HepG2 (cell line): Measurements from ENCODE around the gene IKZF4. TPM values are rescaled to one million over a fixed set of nuclear protein-coding genes. Genes with fewer than 3 reads are reported as not detected.

Experiments used
- BATF2 ChIP-seq: sonication (generic); formaldehyde crosslinking; IDR thresholded peaks from 2 replicates; pipeline ENCODE4 v1.8.0; 2022; ENCODE audit warnings: mild to moderate bottlenecking, missing genetic modification reagents, moderate library complexity
- BCL3 ChIP-seq: sonication (generic); formaldehyde crosslinking; IDR thresholded peaks from 2 replicates; pipeline ENCODE4 v1.5.1; 2020; ENCODE audit warnings: mild to moderate bottlenecking, missing genetic modification reagents, moderate library complexity
- ELF3 ChIP-seq: IDR thresholded peaks from 2 replicates; pipeline ENCODE4 v1.6.1; 2016; ENCODE audit warnings: missing genetic modification reagents, missing compliant biosample characterization
- KLF13 ChIP-seq: sonication (generic); formaldehyde crosslinking; IDR thresholded peaks from 2 replicates; pipeline ENCODE4 v1.4.0; 2020; ENCODE audit warnings: mild to moderate bottlenecking, missing genetic modification reagents
- MIER3 ChIP-seq: IDR thresholded peaks from 2 replicates; pipeline ENCODE4 v1.6.1; 2016; ENCODE audit warnings: missing compliant biosample characterization, borderline replicate concordance
- MIXL1 ChIP-seq: IDR thresholded peaks from 2 replicates; pipeline ENCODE4 v1.6.1; 2016
- MTERF4 ChIP-seq: sonication (generic); formaldehyde crosslinking; IDR thresholded peaks from 2 replicates; pipeline ENCODE4 v1.8.0; 2023; ENCODE audit warnings: mild to moderate bottlenecking, missing genetic modification reagents
- PBX3 ChIP-seq: sonication (generic); formaldehyde crosslinking; IDR thresholded peaks from 2 replicates; pipeline ENCODE4 v1.8.1; 2023; ENCODE audit warnings: missing genetic modification reagents, inconsistent platforms, borderline replicate concordance
- PCBP1 ChIP-seq: fragments of 200-400 bp; formaldehyde crosslinking; IDR thresholded peaks from 2 replicates; pipeline ENCODE4 v1.6.1; 2017; ENCODE audit warnings: mild to moderate bottlenecking, low read depth, low read length, borderline replicate concordance
- PHF5A ChIP-seq: IDR thresholded peaks from one replicate; pipeline ENCODE4 v1.6.1; 2018; ENCODE audit warnings: low read depth, missing genetic modification reagents; ENCODE audit not compliant: unreplicated experiment
- RBAK ChIP-seq: sonication (generic); formaldehyde crosslinking; IDR thresholded peaks from 2 replicates; pipeline ENCODE4 v1.5.1; 2020; ENCODE audit warnings: mild to moderate bottlenecking, missing genetic modification reagents
- RBM39 ChIP-seq: fragments of 200-400 bp; formaldehyde crosslinking; IDR thresholded peaks from one replicate; pipeline ENCODE4 v1.6.1; 2018; ENCODE audit warnings: antibody characterized with exemption, mild to moderate bottlenecking, low read depth, low read length; ENCODE audit not compliant: poor library complexity, severe bottlenecking
- REXO4 ChIP-seq: sonication (generic); formaldehyde crosslinking; IDR thresholded peaks from 2 replicates; pipeline ENCODE4 v1.8.0; 2022; ENCODE audit warnings: missing genetic modification reagents, mild to moderate bottlenecking, borderline replicate concordance
- SMARCE1 ChIP-seq: fragments of 450-650 bp; IDR thresholded peaks from 2 replicates; pipeline ENCODE4 v1.6.1; 2017; ENCODE audit warnings: borderline replicate concordance
- SP140L ChIP-seq: sonication (generic); formaldehyde crosslinking; IDR thresholded peaks from 2 replicates; pipeline ENCODE4 v1.4.0; 2020; ENCODE audit warnings: missing genetic modification reagents, borderline replicate concordance
- TAF1 ChIP-seq: sonication (generic); formaldehyde crosslinking; IDR thresholded peaks from 2 replicates; pipeline ENCODE4 v1.4.0; 2020; ENCODE audit warnings: missing genetic modification reagents
- THAP11 ChIP-seq: IDR thresholded peaks from 2 replicates; pipeline ENCODE4 v1.6.1; 2016; ENCODE audit warnings: missing biosample characterization, missing genetic modification reagents
- ZBTB2 ChIP-seq: sonication (generic); formaldehyde crosslinking; IDR thresholded peaks from 2 replicates; pipeline ENCODE4 v1.8.0; 2022; ENCODE audit warnings: low read depth, missing genetic modification reagents
- ZNF143 ChIP-seq: sonication (generic); formaldehyde crosslinking; IDR thresholded peaks from 2 replicates; pipeline ENCODE4 v1.4.0; 2020; ENCODE audit warnings: missing genetic modification reagents
- ZNF264 ChIP-seq: sonication (generic); formaldehyde crosslinking; IDR thresholded peaks from 2 replicates; pipeline ENCODE4 v1.4.0; 2020; ENCODE audit warnings: missing genetic modification reagents
- ZNF33B ChIP-seq: sonication (generic); formaldehyde crosslinking; IDR thresholded peaks from 2 replicates; pipeline ENCODE4 v1.5.1; 2020; ENCODE audit warnings: mild to moderate bottlenecking, missing genetic modification reagents
- ZNF441 ChIP-seq: sonication (generic); formaldehyde crosslinking; IDR thresholded peaks from 2 replicates; pipeline ENCODE4 v1.7.0; 2021; ENCODE audit warnings: missing genetic modification reagents, borderline replicate concordance
- ZNF660 ChIP-seq: sonication (generic); formaldehyde crosslinking; IDR thresholded peaks from 2 replicates; pipeline ENCODE4 v1.5.1; 2020; ENCODE audit warnings: mild to moderate bottlenecking, low read depth, missing genetic modification reagents, borderline replicate concordance
- ZNF766 ChIP-seq: sonication (generic); formaldehyde crosslinking; IDR thresholded peaks from 2 replicates; pipeline ENCODE4 v1.5.0; 2020; ENCODE audit warnings: missing genetic modification reagents, borderline replicate concordance
- ZNF772 ChIP-seq: sonication (generic); formaldehyde crosslinking; IDR thresholded peaks from 2 replicates; pipeline ENCODE4 v1.5.0; 2020; ENCODE audit warnings: mild to moderate bottlenecking, missing genetic modification reagents
- ZSCAN30 ChIP-seq: sonication (generic); formaldehyde crosslinking; IDR thresholded peaks from 2 replicates; pipeline ENCODE4 v1.5.0; 2020; ENCODE audit warnings: mild to moderate bottlenecking, missing genetic modification reagents
- polyA plus RNA-seq, 8 experiments: library from polyadenylated mRNA; depleted of rRNA in 3 of 8; stranded (reverse) in 7 of 8; unstranded in 1 of 8; fragments of >200 nt; fragmentation: Illumina TruSeq in 4 of 8; extraction: Trizol in 4 of 8; gene quantifications; 2 replicates each; pipeline versions ENCODE4 v1.2.1 to v1.2.3, GENCODE V29; 2011 to 2016; ENCODE audit warnings: low read depth in 4 of 8, missing spikeins in 1 of 8, mixed read lengths in 1 of 8; ENCODE audit not compliant: insufficient read depth in 1 of 8
- total RNA-seq, 5 experiments: library from RNA; depleted of rRNA; stranded (reverse); fragments of >200 nt; fragmentation: Illumina TruSeq; extraction: Trizol; gene quantifications; 2 replicates each; pipeline ENCODE4 v1.2.3, GENCODE V29; 2016; ENCODE audit warnings: low read depth in 1 of 5

Gene IKZF4
- total and polyA plus RNA-seq, 2 of the 13 experiments (the other 11 are each of a cell fraction or from before 2014, with no cell fraction given) = 0.58 to 2.2 TPM

- no peak for TF ChIP-seq ZNF660
- no peak for TF ChIP-seq ZSCAN30
- peak; percentile 53 for TF ChIP-seq PHF5A
- no peak for TF ChIP-seq RBAK (CRISPR knock-in tag)
- TF ChIP-seq ELF3 (CRISPR knock-in tag) = no peak
- no peak for TF ChIP-seq SMARCE1
- no peak; the same call in 1 of the 2 replicates for TF ChIP-seq ZNF772 (CRISPR knock-in tag)
- peak; percentile 54; the same call in 1 of the 2 replicates for TF ChIP-seq ZNF264 (CRISPR knock-in tag)
- TF ChIP-seq THAP11 (CRISPR knock-in tag) = peak; percentile 81
- TF ChIP-seq ZNF143 (CRISPR knock-in tag) = peak; percentile 70
- TF ChIP-seq PCBP1 = no peak
- no peak for TF ChIP-seq ZBTB2
- TF ChIP-seq KLF13 = no peak
- no peak for TF ChIP-seq BATF2 (CRISPR knock-in tag)
- TF ChIP-seq TAF1 (CRISPR knock-in tag) = peak; percentile 71; the same call in 1 of the 2 replicates
- no peak for TF ChIP-seq PBX3 (CRISPR knock-in tag)
- no peak for TF ChIP-seq ZNF766
- TF ChIP-seq SP140L (CRISPR knock-in tag) = no peak
- TF ChIP-seq REXO4 (CRISPR knock-in tag) = no peak
- TF ChIP-seq MIXL1 (CRISPR knock-in tag) = peak; percentile 58; the same call in 1 of the 2 replicates
- 0 out of 2 replicates have a peak, but pooled peaks have one; percentile 28 for TF ChIP-seq MIER3 (CRISPR knock-in tag)
- no peak for TF ChIP-seq ZNF441 (CRISPR knock-in tag)
- peak; percentile 25 for TF ChIP-seq RBM39
- TF ChIP-seq ZNF33B (CRISPR knock-in tag) = no peak
- no peak for TF ChIP-seq MTERF4 (CRISPR knock-in tag)
- no peak; the same call in 1 of the 2 replicates for TF ChIP-seq BCL3 (CRISPR knock-in tag)
Measured at GRCh38 chr12:55996715-55997534, 23.9 kb upstream of the IKZF4 start, which contains the start of gene SUOX (continued).
